Measurements from ENCODE around the gene FES. TPM values are rescaled to one million over a fixed set of nuclear protein-coding genes. Genes with fewer than 3 reads are reported as not detected.
"Not testable (repeated sequence)": the region's sequence is repeated elsewhere in the genome, so short reads cannot be mapped to it uniquely, and the experiment has no call there.

Gene FES
- total RNA-seq, 1 donor: 23.1 TPM

DNA sequence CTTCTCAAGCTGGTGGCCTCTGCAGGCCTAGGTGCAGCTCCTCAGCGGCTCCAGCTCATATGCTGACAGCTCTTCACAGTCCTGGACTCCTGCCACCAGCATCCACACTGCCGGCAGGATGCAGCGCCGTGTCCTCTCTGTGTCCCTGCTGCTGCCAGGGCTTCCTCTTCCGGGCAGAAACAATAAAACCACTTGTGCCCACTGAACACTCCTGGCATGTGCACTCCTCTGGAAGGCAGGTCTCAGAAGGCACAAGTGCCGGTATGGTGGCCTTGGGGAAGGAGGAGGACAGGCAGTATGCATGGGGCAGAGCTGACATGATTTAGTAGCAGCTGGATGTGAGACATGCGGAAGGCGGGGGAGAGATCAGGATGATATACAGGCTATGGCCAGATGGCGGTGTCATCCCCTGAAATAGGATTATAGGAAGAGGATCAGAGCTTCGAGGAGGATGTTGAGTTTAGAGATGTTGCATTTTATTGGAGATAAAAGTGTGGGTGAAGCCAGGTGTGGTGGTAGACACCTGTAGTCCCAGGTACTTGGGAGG, 11.3 kb downstream of the FES start:
- H3K4me3 ChIP-seq (ENCODE audit: low read depth, low read length): no peak overlapping the region
- no peak for DNase-seq (ENCODE audit: low read depth)
- TF ChIP-seq, protein P1, sequence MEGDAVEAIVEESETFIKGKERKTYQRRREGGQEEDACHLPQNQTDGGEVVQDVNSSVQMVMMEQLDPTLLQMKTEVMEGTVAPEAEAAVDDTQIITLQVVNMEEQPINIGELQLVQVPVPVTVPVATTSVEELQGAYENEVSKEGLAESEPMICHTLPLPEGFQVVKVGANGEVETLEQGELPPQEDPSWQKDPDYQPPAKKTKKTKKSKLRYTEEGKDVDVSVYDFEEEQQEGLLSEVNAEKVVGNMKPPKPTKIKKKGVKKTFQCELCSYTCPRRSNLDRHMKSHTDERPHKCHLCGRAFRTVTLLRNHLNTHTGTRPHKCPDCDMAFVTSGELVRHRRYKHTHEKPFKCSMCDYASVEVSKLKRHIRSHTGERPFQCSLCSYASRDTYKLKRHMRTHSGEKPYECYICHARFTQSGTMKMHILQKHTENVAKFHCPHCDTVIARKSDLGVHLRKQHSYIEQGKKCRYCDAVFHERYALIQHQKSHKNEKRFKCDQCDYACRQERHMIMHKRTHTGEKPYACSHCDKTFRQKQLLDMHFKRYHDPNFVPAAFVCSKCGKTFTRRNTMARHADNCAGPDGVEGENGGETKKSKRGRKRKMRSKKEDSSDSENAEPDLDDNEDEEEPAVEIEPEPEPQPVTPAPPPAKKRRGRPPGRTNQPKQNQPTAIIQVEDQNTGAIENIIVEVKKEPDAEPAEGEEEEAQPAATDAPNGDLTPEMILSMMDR (IDR thresholded peaks at IDR 0.05; ENCODE audit: insufficient read depth, low read length): no peak

DNA sequence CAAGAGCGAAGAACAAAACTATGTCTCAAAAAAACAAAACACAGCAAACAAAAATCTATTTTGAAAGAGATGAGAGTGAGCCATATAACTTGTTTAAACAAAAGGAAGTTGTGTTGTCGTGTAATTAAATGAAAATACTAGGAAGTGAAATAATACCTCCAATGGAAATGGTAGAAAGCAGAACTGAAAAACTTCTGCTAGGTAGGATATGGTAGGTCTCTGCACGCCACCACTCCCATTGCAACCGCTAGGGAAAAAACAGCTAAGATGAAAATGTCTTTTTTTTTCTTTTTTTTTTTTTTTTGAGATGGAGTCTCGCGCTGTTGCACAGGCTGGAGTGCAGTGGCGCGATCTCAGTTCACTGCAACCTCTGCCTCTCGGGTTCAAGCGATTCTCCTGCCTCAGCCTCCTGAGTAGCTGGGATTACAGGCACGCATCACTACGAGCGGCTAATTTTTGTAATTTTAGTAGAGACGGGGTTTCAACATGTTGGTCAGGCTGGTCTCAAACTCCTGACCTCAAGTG, 12.9 kb downstream of the FES start:
- not testable (repeated sequence) for DNase-seq (ENCODE audit: low read depth); H3K4me3 ChIP-seq (ENCODE audit: low read depth, low read length)

DNA sequence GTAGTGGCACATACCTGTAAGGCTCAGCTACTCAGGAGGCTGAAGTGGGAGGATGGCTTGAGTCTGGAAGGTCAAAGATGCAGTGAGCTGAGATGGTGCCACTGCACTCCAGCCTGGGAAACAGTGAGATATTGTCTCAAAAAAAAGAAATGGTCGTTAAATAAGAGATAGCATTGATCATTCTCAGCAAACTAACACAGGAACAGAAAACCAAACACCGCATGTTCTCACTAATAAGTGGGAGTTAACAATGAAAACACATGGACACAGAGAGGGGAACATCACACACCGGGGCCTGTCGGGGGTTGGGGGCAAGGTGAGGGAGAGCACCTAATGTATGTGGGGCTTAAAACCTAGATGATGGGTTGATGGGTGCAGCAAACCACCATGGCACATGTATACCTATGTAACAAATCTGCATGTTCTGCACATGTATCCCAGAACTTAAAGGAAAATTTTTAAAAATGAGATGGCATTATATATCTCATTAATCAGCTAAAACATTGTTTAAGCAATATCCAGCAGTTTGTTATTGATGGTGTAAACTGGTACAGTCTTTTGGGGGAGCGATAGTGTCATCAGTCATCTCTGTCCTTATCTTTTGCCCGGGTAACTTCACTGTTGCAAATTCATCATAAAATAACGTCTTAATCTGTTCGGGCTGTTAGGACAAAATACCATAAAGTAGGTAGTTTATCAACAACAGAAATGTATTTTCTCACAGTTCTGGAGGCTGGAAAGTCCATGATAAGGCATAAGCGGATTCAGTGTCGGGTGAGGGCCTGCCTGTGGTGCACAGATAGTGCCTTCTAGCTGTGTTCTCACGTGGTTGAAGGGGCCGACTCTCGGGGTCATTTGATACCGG, 17.1 kb downstream of the FES start:
- TF ChIP-seq, protein P1 (IDR thresholded peaks at IDR 0.05; ENCODE audit: insufficient read depth, low read length): no peak
- peak overlapping the region; percentile 84 for H3K4me3 ChIP-seq (ENCODE audit: low read depth, low read length)
- DNase-seq (ENCODE audit: low read depth): no peak

DNA sequence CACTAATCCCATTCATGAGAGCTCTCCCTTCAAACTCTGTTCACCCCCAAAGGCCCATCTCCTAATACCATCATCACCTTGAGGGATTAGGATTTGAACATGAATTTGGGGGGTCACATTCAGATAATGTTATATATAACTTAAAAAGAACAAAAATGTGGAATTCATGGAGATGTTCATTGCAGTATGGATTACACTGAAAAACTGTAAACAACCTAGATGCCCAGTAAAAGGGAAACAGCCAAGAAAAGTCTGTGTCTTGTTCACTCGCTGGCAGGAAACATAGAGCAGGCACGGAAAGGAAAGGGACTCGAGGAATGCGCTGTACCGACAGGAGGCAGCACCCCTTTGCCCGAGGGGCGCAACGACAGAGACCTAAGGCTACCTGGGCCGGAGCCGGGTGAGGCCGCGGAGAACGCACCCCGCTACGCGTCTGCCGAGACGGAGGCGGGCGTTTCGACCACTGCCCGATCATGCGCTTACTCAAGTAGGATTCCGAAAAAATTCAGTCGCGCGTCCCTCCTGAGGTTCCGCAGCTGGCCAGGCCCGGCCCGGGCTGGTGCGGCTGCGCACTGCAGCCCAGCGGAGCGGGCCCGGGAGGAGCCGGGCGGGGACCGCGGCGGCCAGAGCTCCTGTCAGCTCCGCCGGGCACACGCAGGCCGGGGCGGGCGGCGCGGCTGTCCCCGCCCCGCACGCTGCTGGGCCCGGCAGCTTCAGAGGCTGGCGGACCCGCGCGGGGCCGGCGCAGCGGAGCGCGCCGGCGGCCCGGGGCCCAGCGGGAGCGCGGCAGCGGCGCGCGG, 17.9 kb downstream of the FES start:
- TF ChIP-seq, protein P1 (IDR thresholded peaks at IDR 0.05; ENCODE audit: insufficient read depth, low read length): peak; percentile 79
- DNase-seq (ENCODE audit: low read depth): peak; percentile 80
- H3K4me3 ChIP-seq (ENCODE audit: low read depth, low read length): peak overlapping the region; percentile 84

DNA sequence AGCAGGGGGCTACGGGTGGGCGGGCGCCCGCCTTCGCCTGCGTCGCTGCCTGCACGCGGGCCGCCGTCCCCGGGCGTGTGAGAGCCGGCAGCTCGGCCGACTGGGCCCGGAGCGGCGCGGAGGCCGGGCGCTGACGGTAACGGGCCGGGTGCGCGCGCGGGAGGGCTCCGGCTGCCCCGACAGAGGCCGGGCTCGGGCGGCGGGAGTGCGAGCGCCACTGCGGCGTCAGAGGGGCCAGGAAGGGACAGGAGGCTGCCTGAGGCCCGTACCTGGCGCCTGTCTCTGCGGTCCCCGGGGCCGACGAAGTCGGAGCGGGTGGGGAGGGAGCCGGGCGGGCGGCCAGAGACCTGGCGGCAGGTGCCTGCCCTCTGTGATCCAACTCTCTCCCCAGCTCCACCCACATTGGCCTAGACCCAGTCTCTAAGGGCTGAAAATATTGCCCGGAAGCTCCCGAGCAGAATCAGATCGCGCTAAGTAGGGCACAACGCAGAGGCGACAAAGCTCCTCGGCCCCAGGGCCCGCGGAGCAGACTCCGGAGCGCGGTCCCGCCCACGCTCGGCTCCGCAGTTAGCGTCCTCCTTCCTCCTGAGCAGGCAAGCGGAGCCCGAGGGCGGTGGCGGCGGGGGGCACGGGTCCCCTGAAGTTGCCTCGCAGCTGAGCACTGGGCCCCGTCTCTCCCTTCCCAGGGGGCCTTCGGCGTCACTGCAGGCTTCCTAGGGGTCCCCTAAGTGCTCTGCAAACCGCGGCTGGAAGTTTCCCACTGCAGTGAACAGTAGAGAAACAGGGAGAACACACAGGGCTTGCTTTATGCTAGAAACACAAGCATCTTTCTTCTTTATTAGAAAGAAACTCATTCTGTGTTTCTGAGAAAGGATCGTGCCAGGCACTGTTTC, 18.8 kb downstream of the FES start, which contains the start of gene MAN2A2:
Gene MAN2A2 (plus strand): TSS at position 463 of the 893 bp plus-strand sequence. CDS start 906 bp downstream, outside the sequence.
- TF ChIP-seq, protein P1 (IDR thresholded peaks at IDR 0.05; ENCODE audit: insufficient read depth, low read length): no peak
- DNase-seq (ENCODE audit: low read depth): peak; percentile 28
- H3K4me3 ChIP-seq (ENCODE audit: low read depth, low read length): peak within 1 kb of the TSS; percentile 84

DNA sequence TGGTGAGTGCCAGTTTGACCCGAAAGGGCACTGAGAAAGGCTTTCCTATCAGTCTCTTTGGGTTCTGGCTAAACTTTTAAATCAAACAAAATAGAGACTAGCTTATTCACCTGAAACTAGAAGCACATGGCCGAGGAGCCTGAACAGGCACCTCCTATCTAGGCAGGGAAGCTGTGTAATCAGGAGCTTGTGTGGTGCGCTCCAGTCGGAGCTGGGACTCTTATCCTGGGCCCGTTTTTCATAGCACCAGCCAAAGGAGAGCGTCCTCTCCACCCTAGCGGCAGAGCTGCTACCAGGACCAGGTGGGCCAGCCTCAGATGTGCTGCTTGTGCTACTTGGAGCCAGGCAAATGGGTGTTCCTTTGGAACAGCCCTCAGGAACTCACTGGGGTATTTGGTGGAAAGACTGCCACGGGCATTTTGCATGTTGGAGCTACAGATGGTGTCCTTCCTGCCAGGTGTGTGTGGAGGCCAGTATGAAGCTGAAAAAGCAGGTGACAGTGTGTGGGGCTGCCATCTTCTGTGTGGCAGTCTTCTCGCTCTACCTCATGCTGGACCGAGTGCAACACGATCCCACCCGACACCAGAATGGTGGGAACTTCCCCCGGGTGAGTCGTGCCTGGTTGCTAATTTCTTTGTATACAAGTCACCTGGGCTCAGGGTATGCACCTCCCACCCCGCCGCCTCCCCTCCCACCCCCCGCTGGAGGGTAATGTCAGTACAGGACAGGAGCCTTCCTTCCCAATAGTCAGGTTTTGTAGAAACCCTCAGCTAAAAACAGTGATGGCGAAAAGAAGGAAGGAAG, 19.6 kb downstream of the FES start:
- peak overlapping the region; percentile 84 for H3K4me3 ChIP-seq (ENCODE audit: low read depth, low read length)
- TF ChIP-seq, protein P1 (IDR thresholded peaks at IDR 0.05; ENCODE audit: insufficient read depth, low read length): no peak
- DNase-seq (ENCODE audit: low read depth): no peak

Measured in fibroblast of the aortic adventitia (primary cell).